HEK293T (cell line): ENCODE data around the gene ARL6IP6.

ENCODE experiments used
- BHLHE40 ChIP-seq: fragments of 450-650 bp; IDR thresholded peaks from 2 replicates; pipeline ENCODE4 v1.6.1; 2016; ENCODE audit warnings: mild to moderate bottlenecking, moderate library complexity, borderline replicate concordance
- FOXA1 ChIP-seq: fragments of 450-650 bp; IDR thresholded peaks from 2 replicates; pipeline ENCODE4 v1.6.1; 2016; ENCODE audit warnings: mild to moderate bottlenecking
- FOXM1 ChIP-seq: fragments of 450-650 bp; IDR thresholded peaks from 2 replicates; pipeline ENCODE4 v1.6.1; 2017; ENCODE audit warnings: mild to moderate bottlenecking, borderline replicate concordance
- HDGF ChIP-seq: fragments of 450-650 bp; IDR thresholded peaks from 2 replicates; pipeline ENCODE4 v1.6.1; 2017; ENCODE audit warnings: antibody characterized with exemption, borderline replicate concordance
- L3MBTL2 ChIP-seq: fragments of 450-650 bp; conservative IDR thresholded peaks from 2 replicates; pipeline ENCODE4 v1.6.1; 2016; ENCODE audit warnings: mild to moderate bottlenecking
- NFRKB ChIP-seq: fragments of 450-650 bp; IDR thresholded peaks from 2 replicates; pipeline ENCODE4 v1.6.1; 2016; ENCODE audit warnings: mild to moderate bottlenecking, moderate library complexity
- PKNOX1 ChIP-seq: fragments of 450-650 bp; IDR thresholded peaks from 2 replicates; pipeline ENCODE4 v1.6.1; 2016
- SP1 ChIP-seq: fragments of 450-650 bp; IDR thresholded peaks from 2 replicates; pipeline ENCODE4 v1.6.1; 2017
- SUZ12 ChIP-seq: fragments of 450-650 bp; IDR thresholded peaks from 2 replicates; pipeline ENCODE4 v1.6.1; 2016; ENCODE audit warnings: mild to moderate bottlenecking
- TARDBP ChIP-seq: fragments of 450-650 bp; IDR thresholded peaks from 2 replicates; pipeline ENCODE4 v1.6.1; 2016

- TF ChIP-seq SP1 = no peak
- TF ChIP-seq SUZ12 = no peak
- TF ChIP-seq BHLHE40 = no peak
- no peak for TF ChIP-seq FOXM1
- TF ChIP-seq L3MBTL2 = no peak
- no peak for TF ChIP-seq TARDBP
- TF ChIP-seq PKNOX1 = no peak
- no peak for TF ChIP-seq NFRKB
- TF ChIP-seq FOXA1 = no peak
- no peak for TF ChIP-seq HDGF
Observed at GRCh38 chr2:152755029-152755428, 36.6 kb downstream of the ARL6IP6 start.
